ENCODE data around the gene DNA2.

GRCh38 chr10:68434657-68435056 is 37.1 kb downstream of the DNA2 start:
- TF ChIP-seq CTCF (IDR thresholded peaks at IDR 0.05), result no peak
- no peak for TF ChIP-seq RAD21 (IDR thresholded peaks at IDR 0.05; ENCODE audit: low read length)
- no peak for TF ChIP-seq POLR2AphosphoS5 (IDR thresholded peaks at IDR 0.05; ENCODE audit: low read depth, low read length)
- TF ChIP-seq TEAD4 (IDR thresholded peaks at IDR 0.05; ENCODE audit: borderline replicate concordance, insufficient read depth), result no peak
- TF ChIP-seq EP300 (IDR thresholded peaks at IDR 0.05; ENCODE audit: borderline replicate concordance in 1 of 2, low read depth in 1 of 2, low read length in 1 of 2), result no peak
- TF ChIP-seq GABPA (IDR thresholded peaks at IDR 0.05; ENCODE audit: low read depth), result no peak
- TF ChIP-seq SMC3 (IDR thresholded peaks at IDR 0.05; ENCODE audit: low read depth, low read length), result no peak
- no peak for TF ChIP-seq FOSL2 (IDR thresholded peaks at IDR 0.05; ENCODE audit: borderline replicate concordance, low read depth)
- TF ChIP-seq MAX (IDR thresholded peaks at IDR 0.05; ENCODE audit: low read depth), result no peak
- no peak for TF ChIP-seq MXI1 (IDR thresholded peaks at IDR 0.05; ENCODE audit: low read depth, low read length)
- no peak for TF ChIP-seq FOXM1 (IDR thresholded peaks at IDR 0.05; ENCODE audit: low read depth)
